SK-N-SH (cell line): ENCODE results near the gene DAGLB.

ENCODE experiments used
- FOXJ3 ChIP-seq: sonication (generic); formaldehyde crosslinking; IDR thresholded peaks from 2 replicates; pipeline ENCODE4 v1.5.1; 2020; ENCODE audit warnings: mild to moderate bottlenecking, missing genetic modification reagents
- JUND ChIP-seq: IDR thresholded peaks from 2 replicates; pipeline ENCODE4 v1.4.0; 2012
- MAX ChIP-seq: IDR thresholded peaks from 2 replicates; pipeline ENCODE4 v1.4.0; 2012; ENCODE audit warnings: low read depth
- NRF1 ChIP-seq: IDR thresholded peaks from 2 replicates; pipeline ENCODE4 v1.6.1; 2012; ENCODE audit warnings: low read depth, mild to moderate bottlenecking, low read length
- POLR2AphosphoS5 ChIP-seq: IDR thresholded peaks from 2 replicates; pipeline ENCODE4 v1.6.1; 2012; ENCODE audit warnings: low read depth, low read length
- RAD21 ChIP-seq: IDR thresholded peaks from 2 replicates; pipeline ENCODE4 v1.6.1; 2012; ENCODE audit warnings: mild to moderate bottlenecking, low read length
- RFX5 ChIP-seq: IDR thresholded peaks from 2 replicates; pipeline ENCODE4 v1.6.1; 2012; ENCODE audit warnings: mild to moderate bottlenecking, improper control_type of control experiment, low read length
- SMC3 ChIP-seq: IDR thresholded peaks from 2 replicates; pipeline ENCODE4 v1.6.1; 2012; ENCODE audit warnings: low read depth, low read length, improper control_type of control experiment
- TAF1 ChIP-seq: IDR thresholded peaks from 2 replicates; pipeline ENCODE4 v1.6.1; 2012; ENCODE audit warnings: low read depth, mild to moderate bottlenecking, low read length, moderate library complexity, borderline replicate concordance
- YY1 ChIP-seq: IDR thresholded peaks from 2 replicates; pipeline ENCODE4 v1.4.0; 2012; ENCODE audit warnings: low read depth, mild to moderate bottlenecking
- TF ChIP-seq, protein P1 (sequence below): fragments of 200-600 bp; sonication (generic); IDR thresholded peaks from 2 replicates; pipeline ENCODE4 v1.6.1; 2017; ENCODE audit warnings: antibody characterized with exemption, mild to moderate bottlenecking, moderate library complexity

DNA sequence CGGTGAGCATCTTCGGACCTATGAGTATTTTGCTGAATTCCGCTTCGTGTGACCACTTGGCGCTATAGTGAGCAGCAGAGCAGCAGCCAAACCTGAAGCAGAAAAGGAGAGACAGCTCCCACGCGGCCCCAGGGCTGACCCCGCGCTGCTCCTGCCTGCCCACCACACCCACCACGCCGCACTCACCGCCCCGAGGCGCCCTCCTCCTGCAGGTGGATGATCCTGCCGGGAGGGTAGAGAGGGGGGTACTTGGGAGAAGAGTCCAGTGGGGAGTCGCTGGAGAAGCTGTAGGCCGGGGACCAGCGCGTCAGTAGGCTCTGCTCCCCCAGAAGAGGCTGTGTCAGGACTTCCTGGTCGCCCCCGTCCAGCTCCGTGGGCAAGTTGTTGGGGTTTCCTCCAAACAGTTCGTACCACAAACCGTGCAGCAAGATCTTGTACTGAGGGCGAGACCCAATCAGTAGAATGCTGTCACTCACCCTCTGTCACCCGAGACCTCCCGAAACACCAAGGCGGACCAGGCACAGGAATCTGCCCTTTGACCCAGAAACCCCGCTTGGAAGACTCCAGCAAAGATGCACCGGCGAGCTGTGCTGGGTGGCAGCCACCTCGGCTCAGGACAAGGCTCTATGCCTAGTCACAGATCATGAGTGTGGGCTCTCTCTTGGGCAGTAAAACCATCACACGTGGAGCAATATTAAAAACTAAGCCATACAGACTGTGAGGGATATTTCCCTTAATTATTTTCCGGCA is 37.6 kb downstream of the DAGLB start:
- TF ChIP-seq POLR2AphosphoS5 (no peak; the same call in 1 of the 2 replicates), FOXJ3 (CRISPR knock-in tag) (no peak), RAD21 (no peak), JUND (no peak), SMC3 (no peak), YY1 (no peak), RFX5 (no peak), TAF1 (no peak), NRF1 (no peak), MAX (no peak)
- TF ChIP-seq, protein P1, sequence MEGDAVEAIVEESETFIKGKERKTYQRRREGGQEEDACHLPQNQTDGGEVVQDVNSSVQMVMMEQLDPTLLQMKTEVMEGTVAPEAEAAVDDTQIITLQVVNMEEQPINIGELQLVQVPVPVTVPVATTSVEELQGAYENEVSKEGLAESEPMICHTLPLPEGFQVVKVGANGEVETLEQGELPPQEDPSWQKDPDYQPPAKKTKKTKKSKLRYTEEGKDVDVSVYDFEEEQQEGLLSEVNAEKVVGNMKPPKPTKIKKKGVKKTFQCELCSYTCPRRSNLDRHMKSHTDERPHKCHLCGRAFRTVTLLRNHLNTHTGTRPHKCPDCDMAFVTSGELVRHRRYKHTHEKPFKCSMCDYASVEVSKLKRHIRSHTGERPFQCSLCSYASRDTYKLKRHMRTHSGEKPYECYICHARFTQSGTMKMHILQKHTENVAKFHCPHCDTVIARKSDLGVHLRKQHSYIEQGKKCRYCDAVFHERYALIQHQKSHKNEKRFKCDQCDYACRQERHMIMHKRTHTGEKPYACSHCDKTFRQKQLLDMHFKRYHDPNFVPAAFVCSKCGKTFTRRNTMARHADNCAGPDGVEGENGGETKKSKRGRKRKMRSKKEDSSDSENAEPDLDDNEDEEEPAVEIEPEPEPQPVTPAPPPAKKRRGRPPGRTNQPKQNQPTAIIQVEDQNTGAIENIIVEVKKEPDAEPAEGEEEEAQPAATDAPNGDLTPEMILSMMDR = no peak
